GM12878 (cell line): Measurements from ENCODE around the gene PLOD3. TPM values are rescaled to one million over a fixed set of nuclear protein-coding genes. Genes with fewer than 3 reads are reported as not detected.

ENCODE experiments used
- ATAC-seq: fragments of 200-7000 bp; cut with Tn5 transposase; 3 replicates; pipeline ENCODE4 v1.9.1; 2020; ENCODE audit warnings: mild to moderate bottlenecking, moderate library complexity
- BruUV-seq: library from RNA; stranded (reverse); fragments of 400-500 nt; replicated peaks from 2 replicates; lab custom pipeline; 2021; lab: Mats Ljungman, UMichigan
- CTCF ChIA-PET: fragments of 300-600 bp; sonication (Branson Sonifier 250); formaldehyde crosslinking; extraction: SDS; loops from one replicate; lab custom pipeline; 2021; ENCODE audit warnings: inconsistent platforms; lab: Yijun Ruan, JAX
- POLR2A ChIA-PET: fragments of 350-600 bp; formaldehyde crosslinking; extraction: SDS; loops from one replicate; lab custom pipeline; 2021; ENCODE audit warnings: inconsistent platforms; lab: Charles Lee
- RAD21 ChIA-PET: fragments of 300-600 bp; sonication (Branson Sonifier 250); formaldehyde crosslinking; loops from one replicate; lab custom pipeline; 2023; ENCODE audit warnings: antibody characterized with exemption; ENCODE audit not compliant: unreplicated experiment; lab: Charles Lee
- SMC1A ChIA-PET: fragments of 300-600 bp; sonication (Branson Sonifier 250); formaldehyde crosslinking; loops from one replicate; lab custom pipeline; 2023; ENCODE audit not compliant: unreplicated experiment, uncharacterized antibody; lab: Charles Lee
- DNase-seq: peaks from one replicate; pipeline ENCODE4 v3.0.0-alpha.2; 2011; ENCODE audit warnings: low read depth, low spot score
- FAIRE-seq: peaks from 3 replicates; lab custom pipeline; 2011; peaks lifted over from hg19 to GRCh38; lab: Jason Lieb, UNC
- H2AFZ ChIP-seq: 2 replicates; pipeline ENCODE4 v1.6.0; 2011; ENCODE audit warnings: low read depth, low read length, control low read depth; ENCODE audit not compliant: control insufficient read depth
- H3K27ac ChIP-seq: 2 replicates; pipeline ENCODE4 v1.5.1; 2011; ENCODE audit warnings: control low read depth; ENCODE audit not compliant: control insufficient read depth, insufficient read depth
- H3K27me3 ChIP-seq, 2 experiments: replicated peaks in 1 of 2; 2 replicates each; pipeline versions ENCODE4 v1.6.0 to v1.6.1; 2011; ENCODE audit warnings: low read length in 1 of 2; ENCODE audit not compliant: control insufficient read depth in 2 of 2, insufficient read depth in 2 of 2
- H3K36me3 ChIP-seq, 2 experiments: 2 replicates each; pipeline ENCODE4 v1.5.1; 2011; ENCODE audit warnings: low read length in 1 of 2; ENCODE audit not compliant: control insufficient read depth in 2 of 2, insufficient read depth in 2 of 2
- H3K4me1 ChIP-seq: 2 replicates; pipeline ENCODE4 v1.6.1; 2011; ENCODE audit warnings: mild to moderate bottlenecking, low read length, moderate library complexity, mixed read lengths; ENCODE audit not compliant: control insufficient read depth, insufficient read depth
- H3K4me2 ChIP-seq: 2 replicates; pipeline ENCODE4 v1.6.0; 2011; ENCODE audit warnings: control low read depth; ENCODE audit not compliant: control insufficient read depth, insufficient read depth
- H3K4me3 ChIP-seq: fragments of 200-600 bp; sonication (generic); 2 replicates; pipeline ENCODE4 v1.5.1; 2016
- H3K79me2 ChIP-seq: 2 replicates; pipeline ENCODE4 v1.6.0; 2011; ENCODE audit warnings: low read length; ENCODE audit not compliant: control insufficient read depth, insufficient read depth
- H3K9ac ChIP-seq: 2 replicates; pipeline ENCODE4 v1.8.0; 2011; ENCODE audit warnings: low read length, control low read depth, mixed read lengths; ENCODE audit not compliant: control insufficient read depth, insufficient read depth
- H3K9me3 ChIP-seq: replicated peaks from 3 replicates; pipeline ENCODE4 v1.5.1; 2011; ENCODE audit warnings: mild to moderate bottlenecking, low read length; ENCODE audit not compliant: control insufficient read depth, insufficient read depth
- H4K20me1 ChIP-seq: 2 replicates; pipeline ENCODE4 v1.6.0; 2011; ENCODE audit not compliant: control insufficient read depth, insufficient read depth
- BCL3 ChIP-seq: IDR thresholded peaks from 2 replicates; pipeline ENCODE4 v1.6.1; 2011; ENCODE audit warnings: borderline replicate concordance, low read depth, mild to moderate bottlenecking, moderate library complexity, low read length; ENCODE audit not compliant: insufficient read depth, poor library complexity, severe bottlenecking
- CBX5 ChIP-seq: sonication (generic); IDR thresholded peaks from 2 replicates; pipeline ENCODE4 v1.6.1; 2016; ENCODE audit warnings: low read depth, moderate library complexity, mild to moderate bottlenecking, inconsistent platforms
- EP300 ChIP-seq, 2 experiments: fragments of 150-350 bp in 1 of 2; IDR thresholded peaks; 2 replicates each; pipeline ENCODE4 v1.6.1; 2011 to 2012; ENCODE audit warnings: low read depth in 2 of 2, low read length in 2 of 2, borderline replicate concordance in 1 of 2, improper control_type of control experiment in 1 of 2, inconsistent platforms in 1 of 2; ENCODE audit not compliant: control insufficient read depth in 1 of 2
- FOXM1 ChIP-seq: IDR thresholded peaks from 2 replicates; pipeline ENCODE4 v1.6.1; 2012; ENCODE audit warnings: low read depth, mild to moderate bottlenecking, inconsistent platforms, low read length, moderate library complexity
- MYB ChIP-seq: fragments of 150-350 bp; IDR thresholded peaks from 2 replicates; pipeline ENCODE4 v1.6.1; 2014; ENCODE audit warnings: mild to moderate bottlenecking, low read depth, low read length, borderline replicate concordance
- RAD51 ChIP-seq: fragments of 450-650 bp; IDR thresholded peaks from 2 replicates; pipeline ENCODE4 v1.6.1; 2016; ENCODE audit warnings: moderate library complexity, mild to moderate bottlenecking, inconsistent platforms
- TARDBP ChIP-seq: IDR thresholded peaks from 2 replicates; pipeline ENCODE4 v1.6.1; 2016; ENCODE audit warnings: borderline replicate concordance
- USF2 ChIP-seq: IDR thresholded peaks from 2 replicates; pipeline ENCODE4 v1.6.1; 2011; ENCODE audit warnings: low read depth, low read length, improper control_type of control experiment, borderline replicate concordance
- ZBTB4 ChIP-seq: fragments of 450-650 bp; formaldehyde crosslinking; IDR thresholded peaks from 2 replicates; pipeline ENCODE4 v1.4.0; 2022; ENCODE audit warnings: mild to moderate bottlenecking, moderate library complexity
- WGBS: methylation state at CpG from one replicate; pipeline ENCODE4 v1.1.6; 2016; ENCODE audit warnings: low lambda C conversion rate; ENCODE audit not compliant: insufficient replicate concordance, insufficient coverage; ENCODE audit errors: missing lambda C conversion rate; 5-methylcytosine and 5-hydroxymethylcytosine counted together
- in situ Hi-C: fragments of 300-500 bp; cut with MboI; formaldehyde crosslinking; loops from 9 replicates; pipeline ENCODE4 v1.14.3; 2018; ENCODE audit warnings: mixed read lengths
- intact Hi-C: fragments of 100-400 bp; cut with micrococcal nuclease; formaldehyde crosslinking; loops from one replicate; pipeline ENCODE4 v1.14.2; 2022; ENCODE audit not compliant: unreplicated experiment
- polyA plus RNA-seq, 11 experiments: library from polyadenylated mRNA; depleted of rRNA in 4 of 11; unstranded in 6 of 11; stranded (reverse) in 5 of 11; fragments of >200 nt; fragmentation: Nextera tagmentation in 4 of 11; fragmentation: Illumina TruSeq in 1 of 11; extraction: Ambion mirVana in 4 of 11; extraction: Trizol in 1 of 11; gene quantifications; 1 replicate in 1 of 11; 2 replicates in 10 of 11; pipeline versions ENCODE4 v1.2.1 to v1.2.3, GENCODE V29; 2011 to 2016; ENCODE audit warnings: inconsistent platforms in 2 of 11, missing spikeins in 2 of 11, low read depth in 1 of 11
- total RNA-seq, 4 experiments: library from RNA; depleted of rRNA in 3 of 4; stranded (reverse); fragments of >200 nt in 3 of 4; fragmentation: Illumina TruSeq in 1 of 4; extraction: Trizol in 1 of 4; gene quantifications; 2 replicates each; pipeline versions ENCODE4 v1.2.1 to v1.2.3, GENCODE V29; 2013 to 2021
- TF ChIP-seq, protein P1 (sequence below): IDR thresholded peaks from 2 replicates; pipeline ENCODE4 v1.6.1; 2012; ENCODE audit warnings: improper control_type of control experiment, low read depth, low read length; ENCODE audit not compliant: insufficient replicate concordance
- TF ChIP-seq, protein P2 (sequence below): IDR thresholded peaks from 2 replicates; pipeline ENCODE4 v1.6.1; 2012; ENCODE audit warnings: low read length, inconsistent platforms

Gene PLOD3
- total and polyA plus RNA-seq, 10 of the 15 experiments (the other 5 are each of a cell fraction or from before 2014, with no cell fraction given), result 0.53 to 27.8 (median 15.1) TPM

- no peak overlapping the region for H3K4me3 ChIP-seq
- no peak overlapping the region for H3K4me2 ChIP-seq
- in situ Hi-C loops (no loop called here), intact Hi-C loops (no loop called here)
- ATAC-seq (no peak), FAIRE-seq (no peak), DNase-seq (no peak)
- H3K27me3 ChIP-seq, result peaks cover 0 to 2% of the 10 kb centered on the region in 2 experiments; a peak in 2 of 4 replicates
- H3K36me3 ChIP-seq, result peaks cover 0 to 3% of the 10 kb centered on the region in 2 experiments; a peak in 2 of 4 replicates
- SMC1A ChIA-PET, result no interaction called here
- CTCF ChIA-PET, result interaction anchor here (1.1 kb wide), 1 partner anchor 14 kb away, joined by 3 read pairs; no protein-coding TSS in a partner anchor
- no peak overlapping the region for H2AFZ ChIP-seq
- no peaks in the 10 kb centered on the region for H4K20me1 ChIP-seq
- RAD21 ChIA-PET, result no interaction called here
- H3K27ac ChIP-seq, result no peak overlapping the region
- no peaks in the 10 kb centered on the region; the same call in 1 of the 2 replicates for H3K4me1 ChIP-seq
- 87% methylated on average over 9 of the region's 19 CpGs for WGBS
- no TSS peak for BruUV-seq
- no peaks in the 10 kb centered on the region for H3K79me2 ChIP-seq
- POLR2A ChIA-PET, result no interaction called here
- H3K9me3 ChIP-seq, result no peaks in the 10 kb centered on the region
- H3K9ac ChIP-seq, result no peak overlapping the region
- no peak for TF ChIP-seq USF2
- no peak for TF ChIP-seq TARDBP
- TF ChIP-seq RAD51, result no peak
- TF ChIP-seq, protein P1, sequence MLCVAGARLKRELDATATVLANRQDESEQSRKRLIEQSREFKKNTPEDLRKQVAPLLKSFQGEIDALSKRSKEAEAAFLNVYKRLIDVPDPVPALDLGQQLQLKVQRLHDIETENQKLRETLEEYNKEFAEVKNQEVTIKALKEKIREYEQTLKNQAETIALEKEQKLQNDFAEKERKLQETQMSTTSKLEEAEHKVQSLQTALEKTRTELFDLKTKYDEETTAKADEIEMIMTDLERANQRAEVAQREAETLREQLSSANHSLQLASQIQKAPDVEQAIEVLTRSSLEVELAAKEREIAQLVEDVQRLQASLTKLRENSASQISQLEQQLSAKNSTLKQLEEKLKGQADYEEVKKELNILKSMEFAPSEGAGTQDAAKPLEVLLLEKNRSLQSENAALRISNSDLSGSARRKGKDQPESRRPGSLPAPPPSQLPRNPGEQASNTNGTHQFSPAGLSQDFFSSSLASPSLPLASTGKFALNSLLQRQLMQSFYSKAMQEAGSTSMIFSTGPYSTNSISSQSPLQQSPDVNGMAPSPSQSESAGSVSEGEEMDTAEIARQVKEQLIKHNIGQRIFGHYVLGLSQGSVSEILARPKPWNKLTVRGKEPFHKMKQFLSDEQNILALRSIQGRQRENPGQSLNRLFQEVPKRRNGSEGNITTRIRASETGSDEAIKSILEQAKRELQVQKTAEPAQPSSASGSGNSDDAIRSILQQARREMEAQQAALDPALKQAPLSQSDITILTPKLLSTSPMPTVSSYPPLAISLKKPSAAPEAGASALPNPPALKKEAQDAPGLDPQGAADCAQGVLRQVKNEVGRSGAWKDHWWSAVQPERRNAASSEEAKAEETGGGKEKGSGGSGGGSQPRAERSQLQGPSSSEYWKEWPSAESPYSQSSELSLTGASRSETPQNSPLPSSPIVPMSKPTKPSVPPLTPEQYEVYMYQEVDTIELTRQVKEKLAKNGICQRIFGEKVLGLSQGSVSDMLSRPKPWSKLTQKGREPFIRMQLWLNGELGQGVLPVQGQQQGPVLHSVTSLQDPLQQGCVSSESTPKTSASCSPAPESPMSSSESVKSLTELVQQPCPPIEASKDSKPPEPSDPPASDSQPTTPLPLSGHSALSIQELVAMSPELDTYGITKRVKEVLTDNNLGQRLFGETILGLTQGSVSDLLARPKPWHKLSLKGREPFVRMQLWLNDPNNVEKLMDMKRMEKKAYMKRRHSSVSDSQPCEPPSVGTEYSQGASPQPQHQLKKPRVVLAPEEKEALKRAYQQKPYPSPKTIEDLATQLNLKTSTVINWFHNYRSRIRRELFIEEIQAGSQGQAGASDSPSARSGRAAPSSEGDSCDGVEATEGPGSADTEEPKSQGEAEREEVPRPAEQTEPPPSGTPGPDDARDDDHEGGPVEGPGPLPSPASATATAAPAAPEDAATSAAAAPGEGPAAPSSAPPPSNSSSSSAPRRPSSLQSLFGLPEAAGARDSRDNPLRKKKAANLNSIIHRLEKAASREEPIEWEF, result no peak
- TF ChIP-seq, protein P2, sequence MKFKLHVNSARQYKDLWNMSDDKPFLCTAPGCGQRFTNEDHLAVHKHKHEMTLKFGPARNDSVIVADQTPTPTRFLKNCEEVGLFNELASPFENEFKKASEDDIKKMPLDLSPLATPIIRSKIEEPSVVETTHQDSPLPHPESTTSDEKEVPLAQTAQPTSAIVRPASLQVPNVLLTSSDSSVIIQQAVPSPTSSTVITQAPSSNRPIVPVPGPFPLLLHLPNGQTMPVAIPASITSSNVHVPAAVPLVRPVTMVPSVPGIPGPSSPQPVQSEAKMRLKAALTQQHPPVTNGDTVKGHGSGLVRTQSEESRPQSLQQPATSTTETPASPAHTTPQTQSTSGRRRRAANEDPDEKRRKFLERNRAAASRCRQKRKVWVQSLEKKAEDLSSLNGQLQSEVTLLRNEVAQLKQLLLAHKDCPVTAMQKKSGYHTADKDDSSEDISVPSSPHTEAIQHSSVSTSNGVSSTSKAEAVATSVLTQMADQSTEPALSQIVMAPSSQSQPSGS, result no peak
- TF ChIP-seq MYB, result no peak
- TF ChIP-seq CBX5, result no peak
- no peak for TF ChIP-seq ZBTB4 (CRISPR knock-in tag)
- TF ChIP-seq BCL3, result no peak
- no peak for TF ChIP-seq FOXM1
- no peak for TF ChIP-seq EP300 (IDR thresholded peaks at IDR 0.05; ENCODE audit: borderline replicate concordance in 1 of 2, control insufficient read depth in 1 of 2, low read depth in 2 of 2, low read length in 2 of 2)
Observed at GRCh38 chr7:101206665-101207042, 10.7 kb downstream of the PLOD3 start.
